Fibroblast of skin of right quadriceps (primary cell): ENCODE results near the gene RUFY4.

Source experiments
- DNase-seq: peaks from one replicate; pipeline ENCODE4 v3.0.0-alpha.2; 2013

Gene RUFY4

GRCh38 chr2:218063896-218064295 lies 5.2 kb upstream of the RUFY4 start:
- no peak for DNase-seq

GRCh38 chr2:218065239-218066006 lies 3.6 kb upstream of the RUFY4 start:
- DNase-seq, result no peak

- DNase-seq, result no peak
Observed at GRCh38 chr2:218066926-218067515, 2.0 kb upstream of the RUFY4 start.

- no peak for DNase-seq
Observed at GRCh38 chr2:218067523-218067922, 1.5 kb upstream of the RUFY4 start.

- DNase-seq, result no peak
Observed at GRCh38 chr2:218069606-218070300, 700 bp downstream of the RUFY4 start.

- DNase-seq, result no peak
Observed at GRCh38 chr2:218070587-218070986, 1.5 kb downstream of the RUFY4 start.

- no peak for DNase-seq
Observed at GRCh38 chr2:218071218-218071937, 2.3 kb downstream of the RUFY4 start.

- DNase-seq, result no peak
Observed at GRCh38 chr2:218072002-218072401, 2.9 kb downstream of the RUFY4 start.

- DNase-seq, result no peak
Observed at GRCh38 chr2:218072478-218073024, 3.5 kb downstream of the RUFY4 start.

- DNase-seq, result no peak
Observed at GRCh38 chr2:218073185-218073584, 4.1 kb downstream of the RUFY4 start.

GRCh38 chr2:218074031-218074430 lies 5.0 kb downstream of the RUFY4 start:
- peak; percentile 8 for DNase-seq

GRCh38 chr2:218075975-218076811 lies 7.1 kb downstream of the RUFY4 start:
- DNase-seq, result no peak

- no peak for DNase-seq
Observed at GRCh38 chr2:218077464-218078216, 8.6 kb downstream of the RUFY4 start.

- DNase-seq, result no peak
Observed at GRCh38 chr2:218079943-218080913, 11.2 kb downstream of the RUFY4 start.

- DNase-seq, result peak; percentile 7
Observed at GRCh38 chr2:218081063-218081462, 12.0 kb downstream of the RUFY4 start.

GRCh38 chr2:218081695-218082094 lies 12.6 kb downstream of the RUFY4 start:
- peak; percentile 98 for DNase-seq

- no peak for DNase-seq
Observed at GRCh38 chr2:218082586-218083351, 13.7 kb downstream of the RUFY4 start.

- DNase-seq, result no peak
Observed at GRCh38 chr2:218083352-218083676, 14.3 kb downstream of the RUFY4 start.

GRCh38 chr2:218086478-218086877 lies 17.4 kb downstream of the RUFY4 start:
- no peak for DNase-seq
